NCI-H2171 (cell line): ENCODE results near the gene HOXD10.

Source experiments
- DNase-seq: peaks from one replicate; lab custom pipeline; 2025; lab: John Stamatoyannopoulos, UW

Gene HOXD10

GRCh38 chr2:176123411-176124109, 7.0 kb downstream of the HOXD10 start:
- DNase-seq, result no peak

GRCh38 chr2:176124110-176124946, 7.8 kb downstream of the HOXD10 start:
- DNase-seq, result no peak

GRCh38 chr2:176124947-176125771, 8.6 kb downstream of the HOXD10 start:
- no peak for DNase-seq

GRCh38 chr2:176125772-176126054, 9.1 kb downstream of the HOXD10 start:
- DNase-seq, result no peak

- peak; percentile 45 for DNase-seq
These were observed 10.6 kb downstream of the HOXD10 start for GRCh38 chr2:176126929-176127773.

GRCh38 chr2:176127774-176128072, 11.1 kb downstream of the HOXD10 start:
- DNase-seq, result no peak

- no peak for DNase-seq
These were observed 11.8 kb downstream of the HOXD10 start for GRCh38 chr2:176128172-176128981.

GRCh38 chr2:176128982-176129796, 12.6 kb downstream of the HOXD10 start, which contains the start of gene HOXD8:
TSS of gene HOXD8 (plus strand) at chr2:176129705. CDS start at chr2:176130367, 662 bp downstream.
- peak; percentile 68 for DNase-seq

- no peak for DNase-seq
These were observed 13.2 kb downstream of the HOXD10 start for GRCh38 chr2:176129813-176130146.

GRCh38 chr2:176130147-176130956, 13.8 kb downstream of the HOXD10 start:
- DNase-seq, result peak; percentile 63

GRCh38 chr2:176130957-176131847, 14.6 kb downstream of the HOXD10 start:
- DNase-seq, result no peak

- no peak for DNase-seq
These were observed 15.2 kb downstream of the HOXD10 start for GRCh38 chr2:176131848-176132158.

GRCh38 chr2:176132205-176133171, 15.9 kb downstream of the HOXD10 start:
- no peak for DNase-seq

GRCh38 chr2:176133389-176133788, 16.8 kb downstream of the HOXD10 start:
- DNase-seq, result no peak

GRCh38 chr2:176134035-176134434, 17.5 kb downstream of the HOXD10 start:
- no peak for DNase-seq

- DNase-seq, result no peak
These were observed 18.5 kb downstream of the HOXD10 start for GRCh38 chr2:176135035-176135440.
